ENCODE data around the gene EED. TPM values are rescaled to one million over a fixed set of nuclear protein-coding genes. Genes with fewer than 3 reads are reported as not detected.

The EED gene
- polyA plus RNA-seq, 1 donor from 2014 or later = 40.1 TPM

GRCh38 chr11:86206337-86206695 is 38.2 kb upstream of the EED start:
- no peak overlapping the region for H3K4me3 ChIP-seq (ENCODE audit: low read length)
- H3K9me2 ChIP-seq (ENCODE audit: insufficient read depth, low read length) = no peaks in the 10 kb centered on the region
- no peaks in the 10 kb centered on the region for H3K9me3 ChIP-seq (ENCODE audit: low read length)
- no peak overlapping the region for H3K27ac ChIP-seq (ENCODE audit: low read length)
- H2AFZ ChIP-seq (ENCODE audit: low read depth, low read length) = no peak overlapping the region
- no peaks in the 10 kb centered on the region for H3K36me3 ChIP-seq (ENCODE audit: insufficient read depth, low read length)
- no peaks in the 10 kb centered on the region for H3F3A ChIP-seq (ENCODE audit: insufficient read depth, low read length, poor library complexity, severe bottlenecking)
- no peaks in the 10 kb centered on the region for H4K20me1 ChIP-seq (ENCODE audit: insufficient read depth)
- no peaks in the 10 kb centered on the region for H3K27me3 ChIP-seq (ENCODE audit: insufficient read depth, low read depth, low read length)
- H3K9ac ChIP-seq (ENCODE audit: low read length) = no peak overlapping the region
- no peak overlapping the region for H3K4me2 ChIP-seq (ENCODE audit: low read length)
- H3K79me2 ChIP-seq (replicated peaks; ENCODE audit: insufficient read depth, low read length) = no peaks in the 10 kb centered on the region
- TF ChIP-seq POLR2AphosphoS5 (IDR thresholded peaks at IDR 0.05) = no peak

GRCh38 chr11:86207413-86207812 is 37.1 kb upstream of the EED start:
- TF ChIP-seq RAD21 (conservative IDR thresholded peaks at IDR 0.05) (no peak), POLR2AphosphoS5 (IDR thresholded peaks at IDR 0.05) (no peak), EP300 (conservative IDR thresholded peaks at IDR 0.05; ENCODE audit: poor library complexity, severe bottlenecking) (no peak), TAF1 (IDR thresholded peaks at IDR 0.05; ENCODE audit: low read depth) (no peak), EZH2 (IDR thresholded peaks at IDR 0.05; ENCODE audit: borderline replicate concordance, insufficient read depth, low read length, poor library complexity, severe bottlenecking) (no peak), SMC3 (conservative IDR thresholded peaks at IDR 0.05; ENCODE audit: poor library complexity) (no peak), CTCF (IDR thresholded peaks at IDR 0.05; ENCODE audit: poor library complexity, severe bottlenecking) (no peak), MXI1 (conservative IDR thresholded peaks at IDR 0.05; ENCODE audit: poor library complexity, severe bottlenecking) (no peak), REST (IDR thresholded peaks at IDR 0.05; ENCODE audit: borderline replicate concordance) (no peak)
- Histone ChIP-seq H3K9me2 (ENCODE audit: insufficient read depth, low read length) (no peaks in the 10 kb centered on the region), H3K27ac (ENCODE audit: low read length) (no peak overlapping the region), H4K20me1 (ENCODE audit: insufficient read depth) (no peaks in the 10 kb centered on the region), H3K9ac (ENCODE audit: low read length) (no peak overlapping the region), H3K27me3 (ENCODE audit: insufficient read depth, low read depth, low read length) (no peaks in the 10 kb centered on the region), H3K4me3 (ENCODE audit: low read length) (no peak overlapping the region), H3F3A (ENCODE audit: insufficient read depth, low read length, poor library complexity, severe bottlenecking) (no peaks in the 10 kb centered on the region), H2AFZ (ENCODE audit: low read depth, low read length) (no peak overlapping the region), H3K9me3 (ENCODE audit: low read length) (no peaks in the 10 kb centered on the region), H3K4me2 (ENCODE audit: low read length) (no peak overlapping the region), H3K79me2 (replicated peaks; ENCODE audit: insufficient read depth, low read length) (no peaks in the 10 kb centered on the region), H3K36me3 (ENCODE audit: insufficient read depth, low read length) (no peaks in the 10 kb centered on the region)

- Histone ChIP-seq H3F3A (ENCODE audit: insufficient read depth, low read length, poor library complexity, severe bottlenecking) (no peaks in the 10 kb centered on the region), H3K79me2 (replicated peaks; ENCODE audit: insufficient read depth, low read length) (no peaks in the 10 kb centered on the region), H3K4me2 (ENCODE audit: low read length) (no peak overlapping the region), H3K9ac (ENCODE audit: low read length) (no peak overlapping the region), H3K27me3 (ENCODE audit: insufficient read depth, low read depth, low read length) (no peaks in the 10 kb centered on the region), H3K36me3 (ENCODE audit: insufficient read depth, low read length) (no peaks in the 10 kb centered on the region), H4K20me1 (ENCODE audit: insufficient read depth) (no peaks in the 10 kb centered on the region), H3K27ac (ENCODE audit: low read length) (no peak overlapping the region), H3K4me3 (ENCODE audit: low read length) (no peak overlapping the region), H3K9me2 (ENCODE audit: insufficient read depth, low read length) (no peaks in the 10 kb centered on the region), H2AFZ (ENCODE audit: low read depth, low read length) (no peak overlapping the region), H3K9me3 (ENCODE audit: low read length) (no peaks in the 10 kb centered on the region)
- no peak for TF ChIP-seq EP300 (conservative IDR thresholded peaks at IDR 0.05; ENCODE audit: poor library complexity, severe bottlenecking)
- no peak for TF ChIP-seq EZH2 (IDR thresholded peaks at IDR 0.05; ENCODE audit: borderline replicate concordance, insufficient read depth, low read length, poor library complexity, severe bottlenecking)
Observed at GRCh38 chr11:86208572-86208971, 36.0 kb upstream of the EED start.
